Adipocyte (in vitro differentiated cells): ENCODE data around the gene ARHGAP26.

Experiments
- DNase-seq: peaks from one replicate; pipeline ENCODE4 v3.0.0-alpha.2; 2015; ENCODE audit warnings: low read depth
- H3K27me3 ChIP-seq: replicated peaks from 2 replicates; pipeline ENCODE4 v1.7.0; 2013; ENCODE audit warnings: mild to moderate bottlenecking, low read length, moderate library complexity; ENCODE audit not compliant: control insufficient read depth, insufficient read depth
- H3K36me3 ChIP-seq: 2 replicates; pipeline ENCODE4 v1.7.0; 2013; ENCODE audit warnings: low read length, mild to moderate bottlenecking, moderate library complexity; ENCODE audit not compliant: control insufficient read depth, insufficient read depth, severe bottlenecking
- H3K4me1 ChIP-seq: 2 replicates; pipeline ENCODE4 v1.7.0; 2013; ENCODE audit warnings: mild to moderate bottlenecking, low read length, moderate library complexity; ENCODE audit not compliant: control insufficient read depth, insufficient read depth
- H3K4me3 ChIP-seq: 2 replicates; pipeline ENCODE4 v1.7.0; 2013; ENCODE audit warnings: mild to moderate bottlenecking, low read length, moderate library complexity
- H3K9ac ChIP-seq: 2 replicates; pipeline ENCODE4 v1.7.0; 2013; ENCODE audit warnings: mild to moderate bottlenecking, low read length, moderate library complexity
- H3K9me3 ChIP-seq: 2 replicates; pipeline ENCODE4 v1.7.0; 2013; ENCODE audit warnings: mild to moderate bottlenecking, low read length, moderate library complexity; ENCODE audit not compliant: control insufficient read depth

ARHGAP26 gene

GRCh38 chr5:142974409-142974808 lies 204.2 kb downstream of the ARHGAP26 start:
- Histone ChIP-seq H3K4me3 (no peak overlapping the region), H3K9me3 (no peaks in the 10 kb centered on the region), H3K4me1 (no peaks in the 10 kb centered on the region), H3K9ac (no peak overlapping the region), H3K27me3 (no peaks in the 10 kb centered on the region), H3K36me3 (no peaks in the 10 kb centered on the region)
- DNase-seq = no peak

GRCh38 chr5:142976861-142977260 lies 206.7 kb downstream of the ARHGAP26 start:
- H3K9ac ChIP-seq = no peak overlapping the region
- peaks cover 5% of the 10 kb centered on the region for H3K4me1 ChIP-seq
- H3K4me3 ChIP-seq = no peak overlapping the region
- DNase-seq = no peak
- no peaks in the 10 kb centered on the region for H3K27me3 ChIP-seq
- no peaks in the 10 kb centered on the region for H3K9me3 ChIP-seq
- no peaks in the 10 kb centered on the region for H3K36me3 ChIP-seq

DNA sequence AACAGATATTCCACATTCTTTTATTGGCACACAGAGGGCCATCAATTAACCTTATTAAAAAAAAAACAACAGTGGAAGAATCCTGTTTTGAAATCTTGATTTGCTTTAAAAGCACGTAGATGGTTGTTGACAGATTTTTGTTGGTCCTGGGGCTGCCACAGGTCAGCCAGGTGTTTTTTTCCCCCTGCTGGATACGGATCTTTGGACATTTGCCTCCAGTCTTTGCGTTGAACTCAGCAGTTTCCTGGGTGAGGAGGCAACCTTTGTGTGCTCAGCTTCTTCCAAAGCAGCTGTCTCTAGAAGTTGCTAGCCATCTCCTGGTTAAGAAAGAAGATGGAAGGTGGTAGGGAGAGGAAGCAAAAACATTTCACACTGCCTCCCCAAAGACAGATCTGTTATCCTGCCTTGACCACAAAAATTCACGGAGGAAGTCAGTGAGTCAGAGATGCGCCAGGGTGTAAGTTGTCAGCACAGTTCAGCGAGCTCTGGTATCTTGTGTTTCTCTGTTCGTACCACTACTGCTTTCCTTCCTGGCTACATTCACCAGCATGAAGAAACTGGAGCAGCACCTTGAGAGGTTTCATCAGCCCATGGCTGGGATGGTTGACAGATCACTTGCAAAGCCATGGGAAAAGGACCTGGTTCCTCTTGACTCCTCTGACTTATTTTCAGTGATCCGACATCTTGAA lies 207.3 kb downstream of the ARHGAP26 start:
- H3K9ac ChIP-seq = no peak overlapping the region
- no peaks in the 10 kb centered on the region for H3K36me3 ChIP-seq
- H3K4me3 ChIP-seq = no peak overlapping the region
- DNase-seq = peak; percentile 50
- peaks cover 12% of the 10 kb centered on the region for H3K4me1 ChIP-seq
- no peaks in the 10 kb centered on the region for H3K9me3 ChIP-seq
- H3K27me3 ChIP-seq = no peaks in the 10 kb centered on the region

- Histone ChIP-seq H3K9me3 (no peaks in the 10 kb centered on the region), H3K27me3 (no peaks in the 10 kb centered on the region), H3K4me3 (no peak overlapping the region), H3K4me1 (peaks cover 16% of the 10 kb centered on the region), H3K9ac (no peak overlapping the region), H3K36me3 (no peaks in the 10 kb centered on the region)
- no peak for DNase-seq
Measured at GRCh38 chr5:142978252-142978651, 208.1 kb downstream of the ARHGAP26 start.

GRCh38 chr5:142978726-142979125 lies 208.5 kb downstream of the ARHGAP26 start:
- H3K4me3 ChIP-seq = no peak overlapping the region
- H3K36me3 ChIP-seq = no peaks in the 10 kb centered on the region
- no peaks in the 10 kb centered on the region for H3K9me3 ChIP-seq
- no peak for DNase-seq
- no peak overlapping the region for H3K9ac ChIP-seq
- no peaks in the 10 kb centered on the region for H3K27me3 ChIP-seq
- peaks cover 16% of the 10 kb centered on the region for H3K4me1 ChIP-seq

DNA sequence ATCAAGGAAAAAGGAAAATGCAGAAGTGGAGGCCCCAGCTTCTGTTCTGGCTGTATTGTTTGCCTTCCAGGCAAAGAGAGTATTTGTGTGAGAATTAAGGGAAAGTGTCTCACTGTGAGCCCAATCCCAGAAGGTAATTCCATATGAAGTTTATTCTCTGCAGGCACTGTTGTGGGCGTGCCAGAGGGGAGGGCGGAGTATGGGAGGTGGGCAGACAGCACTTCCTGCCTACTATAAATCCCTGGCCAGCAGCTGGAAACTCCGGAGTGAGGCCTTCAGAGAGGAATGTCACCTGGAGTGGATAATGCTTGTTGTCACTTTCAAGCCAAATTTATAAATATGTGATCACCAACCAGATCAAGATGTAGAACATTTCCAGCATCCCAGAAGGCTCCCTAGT lies 209.5 kb downstream of the ARHGAP26 start:
- Histone ChIP-seq H3K9me3 (no peaks in the 10 kb centered on the region), H3K27me3 (no peaks in the 10 kb centered on the region), H3K9ac (no peak overlapping the region), H3K4me3 (no peak overlapping the region), H3K36me3 (no peaks in the 10 kb centered on the region), H3K4me1 (peaks cover 16% of the 10 kb centered on the region)
- DNase-seq = no peak

DNA sequence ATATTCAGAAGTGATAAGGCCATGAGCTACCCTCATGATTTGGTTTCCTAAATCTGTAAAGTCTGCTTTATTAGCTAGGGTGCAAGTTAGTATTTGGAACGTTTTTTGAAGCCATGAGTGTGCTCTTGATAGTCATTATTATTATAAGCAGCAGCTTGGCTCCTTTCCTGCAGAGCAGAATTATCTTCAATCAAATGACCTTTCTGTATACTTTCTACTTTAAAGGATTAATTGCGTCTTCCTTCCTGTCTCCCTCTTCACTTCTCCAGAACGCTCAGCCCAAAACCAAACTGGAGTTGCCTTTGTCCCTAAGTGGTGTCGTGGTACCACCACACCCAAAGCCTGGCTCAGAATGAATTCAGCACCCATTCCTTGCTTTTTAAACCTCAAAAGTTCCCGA lies 211.3 kb downstream of the ARHGAP26 start:
- Histone ChIP-seq H3K4me1 (peaks cover 16% of the 10 kb centered on the region), H3K9me3 (no peaks in the 10 kb centered on the region), H3K9ac (no peak overlapping the region), H3K27me3 (no peaks in the 10 kb centered on the region), H3K36me3 (no peaks in the 10 kb centered on the region), H3K4me3 (no peak overlapping the region)
- DNase-seq = no peak

DNA sequence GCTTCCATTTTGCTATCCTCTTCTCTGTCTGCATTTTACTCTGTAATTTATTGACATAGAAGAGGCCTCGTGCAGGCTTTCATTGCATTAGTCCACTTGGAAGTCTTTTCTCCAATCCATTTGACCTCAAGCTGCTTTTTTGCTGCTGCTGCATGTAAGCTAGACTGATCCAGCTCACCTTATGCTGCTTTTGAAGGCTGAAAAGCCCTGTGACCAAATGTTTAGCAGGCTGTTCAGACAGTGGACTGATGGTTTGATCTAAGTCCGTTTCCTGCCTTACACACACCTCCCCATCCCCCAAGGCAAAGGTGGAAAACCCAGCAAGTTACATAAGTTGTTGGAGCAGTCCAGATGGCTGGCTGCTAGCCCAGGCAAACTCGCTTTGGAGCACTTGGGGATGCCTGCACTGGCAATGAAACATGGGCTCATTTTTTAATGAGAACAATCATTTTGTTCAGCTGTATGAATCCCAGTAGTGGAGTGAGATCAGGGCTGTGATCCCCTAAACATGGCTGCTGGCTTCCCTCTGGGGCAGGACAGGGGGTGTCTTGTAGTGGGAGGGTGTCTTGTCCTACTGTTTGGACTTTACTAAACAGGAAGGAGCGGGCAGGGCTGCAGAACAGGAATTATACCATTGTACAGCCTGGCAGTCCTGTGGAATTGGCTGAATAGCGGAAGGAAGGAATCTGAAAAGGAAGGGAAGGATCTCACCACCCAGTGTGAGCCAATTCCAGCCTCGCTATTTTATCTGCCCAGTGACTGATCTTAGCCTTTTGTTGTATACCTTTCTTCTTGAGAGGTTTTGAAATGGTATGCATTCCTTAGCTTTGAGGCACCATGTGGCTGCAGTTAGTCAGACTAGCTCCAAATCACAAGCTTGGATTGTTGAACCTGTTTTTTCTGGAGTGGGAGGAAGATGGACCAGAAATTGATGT lies 212.0 kb downstream of the ARHGAP26 start:
- Histone ChIP-seq H3K9ac (no peak overlapping the region), H3K9me3 (no peaks in the 10 kb centered on the region), H3K36me3 (no peaks in the 10 kb centered on the region), H3K4me1 (peaks cover 16% of the 10 kb centered on the region), H3K4me3 (no peak overlapping the region), H3K27me3 (no peaks in the 10 kb centered on the region)
- peak; percentile 51 for DNase-seq

- no peak for DNase-seq
- H3K4me1 ChIP-seq = peaks cover 16% of the 10 kb centered on the region
- H3K27me3 ChIP-seq = no peaks in the 10 kb centered on the region
- H3K9ac ChIP-seq = no peak overlapping the region
- H3K36me3 ChIP-seq = no peaks in the 10 kb centered on the region
- H3K4me3 ChIP-seq = no peak overlapping the region
- H3K9me3 ChIP-seq = no peaks in the 10 kb centered on the region
Measured at GRCh38 chr5:142982821-142983200, 212.6 kb downstream of the ARHGAP26 start.

DNA sequence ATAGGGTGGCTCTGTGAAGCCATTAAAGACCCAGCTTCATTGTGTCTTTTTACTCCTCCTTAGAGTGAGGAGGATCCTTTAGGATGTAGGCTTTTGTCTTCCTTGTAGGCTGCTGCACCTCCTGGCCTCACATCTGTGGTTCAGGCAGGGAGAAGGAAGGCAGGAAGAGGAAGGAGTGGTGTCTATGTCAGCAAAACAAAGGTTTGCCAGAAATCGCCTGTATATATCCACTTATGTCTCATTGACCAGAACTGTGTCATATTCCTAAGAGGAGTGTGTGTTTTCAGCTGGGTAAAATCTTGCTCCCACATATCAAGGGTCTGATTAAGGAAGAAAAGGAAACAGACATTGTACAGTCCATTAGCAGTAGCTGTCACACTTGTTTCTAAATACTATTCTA lies 213.8 kb downstream of the ARHGAP26 start:
- Histone ChIP-seq H3K4me3 (no peak overlapping the region), H3K4me1 (peaks cover 16% of the 10 kb centered on the region), H3K36me3 (no peaks in the 10 kb centered on the region), H3K27me3 (no peaks in the 10 kb centered on the region), H3K9ac (no peak overlapping the region), H3K9me3 (no peaks in the 10 kb centered on the region)
- no peak for DNase-seq

DNA sequence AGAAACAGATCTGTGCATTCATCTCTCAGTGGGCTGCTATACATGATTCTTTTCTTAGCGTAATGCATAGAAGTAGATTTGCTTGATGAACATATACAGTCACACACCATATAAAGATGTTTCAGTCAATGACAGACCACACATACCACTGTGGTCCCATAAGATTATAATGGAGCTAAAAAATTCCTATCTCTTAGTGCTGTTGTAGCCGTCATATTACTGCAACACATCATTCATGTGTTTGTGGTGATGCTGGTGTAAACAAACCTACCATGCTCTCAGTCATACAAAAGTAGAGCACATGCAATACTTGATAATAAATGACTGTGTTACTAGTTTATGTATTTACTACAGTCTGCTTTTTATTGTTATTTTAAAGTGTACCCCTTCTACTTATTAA lies 214.3 kb downstream of the ARHGAP26 start:
- H3K9ac ChIP-seq = no peak overlapping the region
- H3K4me3 ChIP-seq = no peak overlapping the region
- no peak for DNase-seq
- no peaks in the 10 kb centered on the region for H3K27me3 ChIP-seq
- H3K9me3 ChIP-seq = no peaks in the 10 kb centered on the region
- peaks cover 16% of the 10 kb centered on the region for H3K4me1 ChIP-seq
- H3K36me3 ChIP-seq = no peaks in the 10 kb centered on the region
